Dendritic cell treated with granulocyte-macrophage colony-stimulating factor and Interleukin-4, amounts not matched to agents 40 ng/mL and 50 ng/mL, for 4 days (primary cell): Measurements from ENCODE around the gene IL23A.
"Not testable (repeated sequence)": the region's sequence is repeated elsewhere in the genome, so short reads cannot be mapped to it uniquely, and the experiment has no call there.

Source experiments
- H3K27ac Mint-ChIP-seq: one replicate; pipeline ENCODE4 v1.8.0; 2022; ENCODE audit warnings: mild to moderate bottlenecking, mixed read lengths
- H3K27me3 Mint-ChIP-seq: one replicate; pipeline ENCODE4 v1.8.0; 2022; ENCODE audit warnings: mild to moderate bottlenecking, mixed read lengths
- H3K36me3 Mint-ChIP-seq: one replicate; pipeline ENCODE4 v1.8.0; 2022; ENCODE audit warnings: low read depth, mixed read lengths
- H3K4me1 Mint-ChIP-seq: one replicate; pipeline ENCODE4 v1.8.0; 2022; ENCODE audit warnings: low read depth, mixed read lengths
- H3K4me3 Mint-ChIP-seq: one replicate; pipeline ENCODE4 v1.8.0; 2022; ENCODE audit warnings: mild to moderate bottlenecking, moderate library complexity, mixed read lengths
- H3K9me3 Mint-ChIP-seq: one replicate; pipeline ENCODE4 v1.8.0; 2022; ENCODE audit warnings: mixed read lengths
- intact Hi-C: fragments of 100-400 bp; cut with micrococcal nuclease; formaldehyde crosslinking; loops from one replicate; pipeline ENCODE4 v1.15.0; 2022

The IL23A gene

GRCh38 chr12:56311003-56311402 lies 27.7 kb upstream of the IL23A start:
- Mint-ChIP-seq H3K9me3 (no peaks in the 10 kb centered on the region), H3K27me3 (no peaks in the 10 kb centered on the region), H3K4me1 (peaks cover 24% of the 10 kb centered on the region), H3K36me3 (peaks cover 59% of the 10 kb centered on the region), H3K4me3 (no peak overlapping the region), H3K27ac (no peak overlapping the region)
- intact Hi-C loops: no loop called here

- Mint-ChIP-seq H3K9me3 (no peaks in the 10 kb centered on the region), H3K4me3 (peak overlapping the region; percentile 99), H3K4me1 (peaks cover 22% of the 10 kb centered on the region), H3K36me3 (peaks cover 67% of the 10 kb centered on the region), H3K27ac (peak overlapping the region; percentile 100), H3K27me3 (no peaks in the 10 kb centered on the region)
- intact Hi-C loops: no loop called here
These were observed 23.4 kb upstream of the IL23A start for GRCh38 chr12:56315249-56315621.

GRCh38 chr12:56315622-56316473 lies 22.8 kb upstream of the IL23A start, which contains the start of gene CNPY2:
Gene CNPY2, minus strand, starts transcription at chr12:56315988. Its CDS starts 771 bp downstream, at chr12:56315217.
- H3K9me3 Mint-ChIP-seq: no peaks in the 10 kb centered on the region
- peak within 1 kb of the TSS; percentile 100 for H3K27ac Mint-ChIP-seq
- H3K27me3 Mint-ChIP-seq: no peaks in the 10 kb centered on the region
- peak within 1 kb of the TSS; percentile 99 for H3K4me3 Mint-ChIP-seq
- peaks cover 68% of the 10 kb centered on the region for H3K36me3 Mint-ChIP-seq
- intact Hi-C loops: loop anchor here (1.0 kb wide), 5 partner anchors 16 to 148 kb away; partner anchors contain the start of genes CS, PAN2, STAT2 and TIMELESS
- peaks cover 16% of the 10 kb centered on the region for H3K4me1 Mint-ChIP-seq

- H3K27ac Mint-ChIP-seq: no peak overlapping the region
- peaks cover 60% of the 10 kb centered on the region for H3K36me3 Mint-ChIP-seq
- no peak overlapping the region for H3K4me3 Mint-ChIP-seq
- no peaks in the 10 kb centered on the region for H3K27me3 Mint-ChIP-seq
- peaks cover 15% of the 10 kb centered on the region for H3K4me1 Mint-ChIP-seq
- intact Hi-C loops: no loop called here
- H3K9me3 Mint-ChIP-seq: no peaks in the 10 kb centered on the region
These were observed 21.0 kb upstream of the IL23A start for GRCh38 chr12:56317675-56318074.

GRCh38 chr12:56321027-56321426 lies 17.7 kb upstream of the IL23A start:
- H3K4me3 Mint-ChIP-seq: no peak overlapping the region
- H3K9me3 Mint-ChIP-seq: no peaks in the 10 kb centered on the region

GRCh38 chr12:56321610-56322009 lies 17.1 kb upstream of the IL23A start:
- H3K27me3 Mint-ChIP-seq, H3K4me3 Mint-ChIP-seq, H3K27ac Mint-ChIP-seq, intact Hi-C loops, H3K9me3 Mint-ChIP-seq: not testable (repeated sequence)
- H3K36me3 Mint-ChIP-seq: peaks cover 68% of the 10 kb centered on the region
- peaks cover 11% of the 10 kb centered on the region for H3K4me1 Mint-ChIP-seq

More at GRCh38 chr12:56321027-56321426, 17.7 kb upstream of the IL23A start:
- Mint-ChIP-seq H3K4me1 (peaks cover 14% of the 10 kb centered on the region), H3K27me3 (no peaks in the 10 kb centered on the region), H3K27ac (no peak overlapping the region), H3K36me3 (peaks cover 64% of the 10 kb centered on the region)
- intact Hi-C loops: no loop called here

GRCh38 chr12:56324206-56324605 lies 14.5 kb upstream of the IL23A start:
- H3K9me3 Mint-ChIP-seq: no peaks in the 10 kb centered on the region
- intact Hi-C loops: no loop called here
- peaks cover 80% of the 10 kb centered on the region for H3K36me3 Mint-ChIP-seq
- H3K27me3 Mint-ChIP-seq: no peaks in the 10 kb centered on the region
- no peak overlapping the region for H3K4me3 Mint-ChIP-seq
- H3K4me1 Mint-ChIP-seq: peaks cover 9% of the 10 kb centered on the region
- no peak overlapping the region for H3K27ac Mint-ChIP-seq

GRCh38 chr12:56326126-56326525 lies 12.6 kb upstream of the IL23A start:
- H3K27ac Mint-ChIP-seq: no peak overlapping the region
- H3K4me3 Mint-ChIP-seq: no peak overlapping the region
- H3K36me3 Mint-ChIP-seq: peaks cover 65% of the 10 kb centered on the region
- H3K9me3 Mint-ChIP-seq: no peaks in the 10 kb centered on the region
- H3K27me3 Mint-ChIP-seq: no peaks in the 10 kb centered on the region
- intact Hi-C loops: no loop called here
- peaks cover 10% of the 10 kb centered on the region for H3K4me1 Mint-ChIP-seq

- Mint-ChIP-seq H3K4me3 (no peak overlapping the region), H3K36me3 (peaks cover 69% of the 10 kb centered on the region), H3K9me3 (no peaks in the 10 kb centered on the region), H3K27me3 (no peaks in the 10 kb centered on the region), H3K4me1 (peaks cover 14% of the 10 kb centered on the region), H3K27ac (no peak overlapping the region)
- intact Hi-C loops: no loop called here
These were observed 12.2 kb upstream of the IL23A start for GRCh38 chr12:56326533-56326932.

GRCh38 chr12:56330936-56331490 lies 7.7 kb upstream of the IL23A start:
- intact Hi-C loops: no loop called here
- Mint-ChIP-seq H3K4me1 (peaks cover 33% of the 10 kb centered on the region), H3K36me3 (peaks cover 45% of the 10 kb centered on the region), H3K27ac (no peak overlapping the region), H3K9me3 (no peaks in the 10 kb centered on the region), H3K27me3 (no peaks in the 10 kb centered on the region), H3K4me3 (no peak overlapping the region)

GRCh38 chr12:56332512-56333196 lies 6.0 kb upstream of the IL23A start:
- H3K27me3 Mint-ChIP-seq: no peaks in the 10 kb centered on the region
- H3K36me3 Mint-ChIP-seq: peaks cover 28% of the 10 kb centered on the region

GRCh38 chr12:56333197-56333678 lies 5.4 kb upstream of the IL23A start:
- Mint-ChIP-seq H3K36me3 (peaks cover 23% of the 10 kb centered on the region), H3K4me1 (peaks cover 54% of the 10 kb centered on the region), H3K27me3 (no peaks in the 10 kb centered on the region), H3K4me3 (peak overlapping the region; percentile 88), H3K9me3 (no peaks in the 10 kb centered on the region), H3K27ac (peak overlapping the region; percentile 100)
- intact Hi-C loops: loop anchor here (1.0 kb wide), 1 partner anchor 17 kb away; no protein-coding TSS in a partner anchor

More at GRCh38 chr12:56332512-56333196, 6.0 kb upstream of the IL23A start:
- intact Hi-C loops: loop anchor here (1.0 kb wide), 1 partner anchor 16 kb away; no protein-coding TSS in a partner anchor
- H3K4me1 Mint-ChIP-seq: peaks cover 48% of the 10 kb centered on the region
- H3K27ac Mint-ChIP-seq: peak overlapping the region; percentile 100
- H3K4me3 Mint-ChIP-seq: peak overlapping the region; percentile 88
- H3K9me3 Mint-ChIP-seq: no peaks in the 10 kb centered on the region

- H3K9me3 Mint-ChIP-seq: no peaks in the 10 kb centered on the region
- no peaks in the 10 kb centered on the region for H3K27me3 Mint-ChIP-seq
- peak within 1 kb of the TSS; percentile 88 for H3K4me3 Mint-ChIP-seq
- H3K36me3 Mint-ChIP-seq: peaks cover 21% of the 10 kb centered on the region
- intact Hi-C loops: loop anchor here (1.0 kb wide), 1 partner anchor 18 kb away; no protein-coding TSS in a partner anchor
- H3K4me1 Mint-ChIP-seq: peaks cover 60% of the 10 kb centered on the region
- peak within 1 kb of the TSS; percentile 100 for H3K27ac Mint-ChIP-seq
These were observed 4.8 kb upstream of the IL23A start, which contains the start of gene PAN2 for GRCh38 chr12:56333679-56334489. Gene PAN2, minus strand, starts transcription at chr12:56334000. Its CDS starts 906 bp downstream, at chr12:56333094.
